ENCODE measurements around the gene POU2F1.

DNA sequence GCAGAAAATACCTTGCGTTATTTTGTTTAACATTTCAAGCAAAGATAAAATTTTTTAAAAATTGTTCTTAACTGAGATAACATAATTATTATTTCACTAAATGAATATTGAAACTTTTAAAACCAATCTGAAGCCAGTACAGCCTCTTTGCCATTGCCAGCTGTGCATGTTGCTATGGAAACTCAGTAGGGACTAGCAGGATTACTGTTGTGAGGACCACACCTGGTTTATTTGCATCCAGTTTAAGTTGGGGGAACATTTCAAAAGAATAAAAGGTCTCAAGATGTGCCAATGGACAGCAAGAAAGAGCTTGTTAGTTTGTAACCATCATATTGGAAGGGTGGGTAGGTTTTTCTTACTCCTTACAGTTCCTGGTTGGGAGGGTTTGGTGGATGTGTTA, 80.7 kb downstream of the POU2F1 start:
- no peak for TF ChIP-seq HDGF (IDR thresholded peaks at IDR 0.05; ENCODE audit: borderline replicate concordance)
- no peak for TF ChIP-seq BHLHE40 (IDR thresholded peaks at IDR 0.05; ENCODE audit: borderline replicate concordance)
- TF ChIP-seq LEF1 (IDR thresholded peaks at IDR 0.05; ENCODE audit: borderline replicate concordance): no peak
- TF ChIP-seq SUZ12 (IDR thresholded peaks at IDR 0.05): no peak

Data from HEK293T (cell line).